Gastrocnemius medialis (tissue), 4 donors: Measurements from ENCODE around the gene IFNGR2.
A peak's percentile ranks its signal among the peaks of the same experiment; 100 is the strongest.

Source experiments
- CTCF ChIP-seq, 5 experiments: fragments of 450-650 bp in 3 of 5; fragments of 200-600 bp in 2 of 5; sonication (generic) in 2 of 5; IDR thresholded peaks in 4 of 5; conservative IDR thresholded peaks in 1 of 5; 1 replicate in 4 of 5; 2 replicates in 1 of 5; pipeline ENCODE4 v1.5.1; 2016 to 2019; ENCODE audit warnings: antibody characterized with exemption in 5 of 5, mild to moderate bottlenecking in 3 of 5, moderate library complexity in 3 of 5
- POLR2A ChIP-seq, 2 donors: fragments of 450-650 bp; IDR thresholded peaks; one replicate each; pipeline ENCODE4 v1.6.1; 2017; ENCODE audit warnings: antibody characterized with exemption in 2 of 2, mild to moderate bottlenecking in 2 of 2, moderate library complexity in 2 of 2

DNA sequence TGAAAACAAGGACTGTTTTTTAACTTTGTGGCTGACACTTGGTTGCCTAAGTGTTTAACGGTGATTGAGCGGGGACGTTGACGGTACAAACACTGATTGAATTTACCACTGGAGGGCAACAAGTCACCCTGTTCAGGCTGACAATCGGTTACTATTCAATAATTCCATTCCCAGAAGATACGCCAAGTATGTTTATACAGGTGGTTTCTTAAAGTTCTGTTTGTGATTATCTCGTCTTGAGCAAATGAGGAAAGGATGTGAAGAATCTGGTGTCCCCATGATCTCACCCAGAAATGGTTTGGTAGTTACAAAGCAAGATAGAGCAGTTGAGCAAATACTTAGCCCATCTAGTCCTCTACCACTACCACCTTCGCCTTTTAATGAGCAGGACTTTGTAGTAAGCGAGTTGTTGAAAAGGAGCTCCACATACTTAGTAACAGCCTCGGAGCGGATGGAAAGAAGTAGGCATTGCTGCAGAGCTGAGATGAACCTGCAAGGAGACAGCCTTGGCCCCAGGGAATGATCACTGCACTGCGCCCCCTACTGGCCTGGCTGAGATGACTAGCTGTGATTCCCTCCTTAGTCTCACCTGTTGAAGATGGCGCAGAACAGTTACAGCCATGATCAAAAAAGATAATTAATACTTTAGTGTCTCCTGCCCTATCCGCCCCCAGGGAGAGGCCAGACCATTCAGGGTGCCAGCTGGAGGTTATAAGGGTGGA is 42.2 kb upstream of the IFNGR2 start:
- peak; percentile 75 to 88 (median 84) for TF ChIP-seq CTCF (IDR thresholded peaks at IDR 0.05 in 4 of 5, conservative IDR thresholded peaks at IDR 0.05 in 1 of 5)
- TF ChIP-seq POLR2A (IDR thresholded peaks at IDR 0.05): no peak
